GM21360 (cell line): Measurements from ENCODE around the gene ASB16.

Experiments
- ATAC-seq: cut with Tn5 transposase; IDR thresholded peaks from one replicate; pipeline ENCODE4 v1.9.1; 2021; ENCODE audit warnings: mild to moderate bottlenecking, moderate library complexity; ENCODE audit not compliant: unreplicated experiment

ASB16 gene

GRCh38 chr17:44221084-44221861, 50.8 kb downstream of the ASB16 start:
- ATAC-seq, result no peak

GRCh38 chr17:44221862-44222111, 51.3 kb downstream of the ASB16 start:
- ATAC-seq, result no peak

GRCh38 chr17:44222112-44222869, 51.8 kb downstream of the ASB16 start:
- ATAC-seq, result no peak

GRCh38 chr17:44223541-44224071, 53.1 kb downstream of the ASB16 start:
- ATAC-seq, result no peak
